ENCODE results near the gene VAV3.

Gene VAV3

DNA sequence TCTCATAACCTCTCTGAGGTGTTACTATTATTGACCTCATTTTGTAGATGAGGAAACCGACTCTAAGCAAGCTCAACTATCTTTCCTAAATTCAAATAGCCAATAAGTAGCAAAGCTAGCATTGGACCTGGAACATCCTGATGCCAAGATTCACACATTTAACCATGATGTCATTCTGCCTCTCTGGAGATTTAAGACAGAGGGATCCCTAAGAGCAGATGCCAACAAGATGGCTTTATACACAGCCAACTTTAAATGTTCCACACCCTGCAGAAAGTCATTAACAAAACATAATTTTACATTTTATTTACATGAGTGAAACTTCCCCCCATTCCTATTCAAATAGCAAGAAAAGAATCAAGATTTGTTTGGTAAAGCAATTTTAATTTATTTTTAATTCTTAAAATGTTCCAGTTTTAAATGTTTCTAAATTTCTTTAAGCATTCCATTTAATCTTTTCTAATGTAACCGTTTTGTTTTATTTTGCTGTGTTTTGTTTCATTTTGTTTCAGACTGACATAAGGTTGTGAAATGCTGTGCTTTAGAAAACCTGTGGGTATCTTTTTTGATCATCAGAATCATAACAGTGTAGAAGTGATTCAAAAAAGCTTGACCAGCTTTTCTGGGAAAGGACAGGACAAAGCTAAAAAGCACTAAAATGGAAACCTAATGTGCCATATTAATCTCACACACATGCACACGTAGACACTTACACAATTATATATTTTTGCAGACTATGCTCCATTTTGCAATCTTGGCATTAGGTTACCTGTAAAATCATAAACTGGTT, 7.6 kb upstream of the VAV3 start:
- DNase-seq (ENCODE audit: low spot score): no peak

DNA sequence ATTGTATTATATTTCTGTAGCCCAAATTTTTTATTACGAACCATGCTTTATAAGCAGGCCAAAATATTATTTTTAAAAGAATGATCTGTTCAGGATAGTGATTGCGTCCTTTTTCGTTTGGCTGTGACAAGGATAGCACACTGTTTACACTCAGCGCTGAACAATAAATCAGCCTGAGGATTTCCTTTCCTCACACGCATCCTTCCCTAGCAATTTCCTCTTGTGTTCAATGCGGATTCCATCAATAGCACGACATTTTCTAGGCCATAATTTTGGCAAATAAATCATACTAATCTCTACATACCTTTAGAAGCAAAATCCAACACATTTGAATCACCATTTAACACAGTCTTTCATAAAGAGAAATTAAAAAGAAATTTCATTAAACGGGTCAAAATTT, 1.6 kb upstream of the VAV3 start:
- DNase-seq (ENCODE audit: low spot score): no peak

DNA sequence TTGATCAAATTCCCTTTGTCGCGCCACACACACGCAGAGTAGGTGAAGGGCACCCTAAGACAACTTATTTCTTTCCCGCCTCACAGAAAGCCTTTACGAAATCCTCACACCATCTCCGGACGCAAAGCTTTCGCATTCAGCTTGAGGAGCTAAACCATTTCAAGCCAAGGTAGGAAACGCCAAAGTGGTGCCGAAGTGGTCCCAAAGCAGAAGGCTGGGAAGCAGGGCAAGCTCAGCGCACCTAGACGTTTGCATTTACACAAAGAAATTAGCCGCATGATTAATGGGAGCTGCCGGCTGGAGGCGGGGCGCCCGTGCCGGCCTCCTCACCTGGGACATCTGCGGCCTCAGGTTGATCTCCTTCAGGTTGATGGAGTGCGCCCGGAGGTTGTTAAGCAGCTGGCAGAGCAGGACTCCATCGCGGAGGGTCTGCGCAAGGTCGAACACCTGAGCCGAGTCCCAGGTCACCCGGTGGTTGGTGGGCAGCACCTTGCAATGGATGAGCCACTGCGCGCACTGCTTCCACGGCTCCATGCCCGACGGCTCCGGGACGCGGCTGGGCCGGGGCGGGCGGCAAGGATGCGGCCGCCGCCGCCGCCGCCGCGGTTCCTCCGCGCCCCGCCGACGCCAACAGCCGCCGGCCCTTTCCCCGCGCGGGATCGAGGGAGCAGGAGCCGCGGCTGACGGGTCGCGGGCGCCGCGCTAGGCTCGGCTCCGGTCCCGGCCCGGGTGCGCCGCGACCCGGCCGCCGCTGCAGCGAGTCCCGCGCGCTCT, 457 bp downstream of the VAV3 start:
- no peak for DNase-seq (ENCODE audit: low spot score)

DNA sequence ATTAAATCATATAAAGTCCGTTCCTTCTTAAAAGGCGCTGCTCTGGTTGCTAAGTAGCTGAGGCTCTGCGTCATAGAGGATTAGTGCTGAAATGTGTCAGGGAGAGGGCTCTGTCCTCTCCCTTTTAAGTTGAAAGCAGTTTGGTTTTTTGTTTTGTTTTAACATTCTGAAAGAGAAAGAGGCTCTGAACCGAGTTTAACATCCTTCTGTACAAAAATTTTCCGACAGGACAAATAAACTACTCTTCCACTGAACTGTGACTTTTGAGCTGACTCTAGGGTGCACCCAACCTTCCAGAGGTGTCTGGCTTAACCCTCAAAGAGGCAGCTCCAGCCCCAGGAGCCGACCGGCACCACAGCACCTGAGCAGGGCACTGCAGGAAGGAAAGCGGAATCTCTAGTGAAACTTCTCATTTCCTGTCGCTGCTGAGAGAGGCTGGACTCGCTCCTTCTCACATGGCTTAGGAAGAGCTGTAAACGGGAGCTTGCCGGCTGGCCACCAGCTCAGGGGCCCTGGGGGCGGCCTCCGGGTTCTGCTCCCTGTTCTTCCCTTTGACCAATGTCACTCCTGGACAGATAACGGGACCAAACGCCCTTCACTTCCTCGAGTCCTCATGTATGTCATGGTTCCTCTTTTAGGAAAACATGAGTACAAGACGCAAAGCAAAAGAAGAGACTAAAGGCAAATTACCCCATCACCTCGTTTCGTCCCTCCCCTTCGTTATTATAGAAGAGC, 1.2 kb downstream of the VAV3 start:
- no peak for DNase-seq (ENCODE audit: low spot score)

DNA sequence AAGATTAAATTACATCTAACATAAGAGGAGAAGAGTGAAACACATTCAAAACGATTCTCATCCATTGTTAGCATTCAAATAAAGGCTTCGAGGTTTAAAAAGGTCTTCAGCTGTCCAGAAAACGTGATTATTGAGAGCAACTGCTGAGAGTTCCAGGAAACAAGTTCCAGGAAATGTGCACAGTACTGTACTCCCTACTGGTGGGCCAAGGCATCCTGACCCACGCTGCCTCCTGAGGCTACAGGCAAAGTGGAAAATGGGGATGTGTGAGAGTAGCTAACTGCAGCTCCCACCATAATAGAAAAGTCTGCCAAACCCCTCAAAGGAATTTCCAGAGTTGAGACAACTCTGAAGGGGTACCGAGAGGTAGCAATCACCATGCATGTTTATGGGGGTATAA, 2.0 kb downstream of the VAV3 start:
- no peak for DNase-seq (ENCODE audit: low spot score)

DNA sequence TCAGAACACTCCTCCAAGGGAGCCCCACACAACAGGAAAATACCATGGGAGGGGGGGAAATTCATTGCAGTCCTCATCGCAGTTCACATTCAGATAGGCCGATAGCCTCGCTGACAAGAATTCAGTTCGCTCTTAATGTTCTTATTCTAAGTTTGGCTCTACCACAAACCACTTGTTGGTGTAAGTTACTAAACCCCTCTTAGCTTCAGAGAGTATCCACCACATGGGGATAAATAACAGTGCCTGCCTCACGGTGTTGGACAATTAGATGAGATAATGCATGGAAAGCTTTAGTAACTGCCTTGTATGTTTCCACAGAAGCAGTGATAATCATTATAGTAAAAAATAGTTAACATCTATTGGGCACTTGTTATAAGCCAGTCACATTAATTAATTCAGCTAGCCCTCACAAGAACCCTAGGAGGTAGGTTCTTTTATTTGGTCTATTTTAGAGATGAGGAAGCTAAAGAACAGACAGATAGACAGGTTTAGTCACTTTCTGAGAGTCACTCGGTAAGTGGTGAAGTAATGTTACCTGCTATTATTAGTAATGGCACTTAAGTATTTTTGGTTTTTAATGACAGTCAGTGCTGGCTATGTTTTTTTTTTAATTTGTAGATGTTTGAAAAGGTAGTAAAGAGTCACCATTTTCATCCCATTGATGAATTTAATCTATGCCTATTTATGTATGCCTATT, 10.1 kb downstream of the VAV3 start:
- DNase-seq (ENCODE audit: low spot score): no peak

DNA sequence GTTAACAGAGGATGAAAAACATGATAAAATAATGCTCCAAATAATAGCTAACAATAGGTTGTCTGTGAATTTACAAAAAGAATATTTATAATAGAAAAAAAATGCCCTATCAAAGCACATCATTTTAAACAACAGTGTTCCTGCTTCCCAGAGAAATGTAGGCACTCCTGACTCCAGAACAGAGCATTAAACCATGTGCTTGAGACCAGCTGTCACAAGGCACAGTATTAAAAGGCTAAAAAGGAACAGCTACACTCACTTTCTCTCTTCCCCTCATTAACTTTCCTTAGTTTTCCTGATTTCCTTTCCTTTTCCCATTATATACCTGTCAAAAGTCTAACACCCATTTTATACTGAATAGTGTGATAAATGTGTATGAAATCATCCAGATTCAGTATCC, 10.9 kb downstream of the VAV3 start:
- DNase-seq (ENCODE audit: low spot score): no peak

DNA sequence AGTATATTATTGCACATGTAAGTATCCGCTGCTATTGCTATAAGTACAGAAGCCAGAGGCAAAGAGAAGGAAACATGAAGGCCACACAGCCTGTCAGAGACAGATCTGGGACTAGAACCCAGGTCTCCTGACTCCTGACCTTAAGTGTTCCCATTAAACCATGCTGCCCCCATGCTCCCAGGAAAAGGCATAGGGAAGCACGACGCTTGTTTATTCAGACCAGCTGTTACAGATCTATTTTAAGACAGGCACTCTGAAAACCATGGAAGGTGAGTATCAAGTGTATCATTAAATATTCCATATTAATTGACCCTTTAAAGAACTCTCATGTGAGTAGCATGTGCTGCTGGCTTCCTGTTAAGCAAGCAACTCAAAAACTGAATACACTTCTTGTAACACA, 11.4 kb downstream of the VAV3 start:
- no peak for DNase-seq (ENCODE audit: low spot score)

DNA sequence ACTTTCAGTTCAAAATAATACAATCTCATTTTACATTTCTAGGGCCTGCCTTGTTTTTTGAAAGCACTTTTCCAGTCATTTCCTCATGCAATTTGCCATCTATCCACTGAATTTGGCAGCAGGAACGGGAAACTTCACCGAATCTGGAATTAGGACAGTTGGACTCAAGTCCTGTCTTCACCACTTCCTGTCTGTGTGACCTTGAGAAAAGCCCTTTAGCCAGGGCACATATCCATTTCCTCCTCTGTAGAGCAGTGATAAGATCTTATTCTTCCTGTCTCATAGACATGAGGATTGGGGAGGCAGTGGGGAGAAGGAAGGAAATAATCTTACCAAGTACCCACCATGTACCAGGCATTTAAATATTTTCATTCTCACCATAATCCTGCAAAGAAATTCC, 12.0 kb downstream of the VAV3 start:
- no peak for DNase-seq (ENCODE audit: low spot score)

DNA sequence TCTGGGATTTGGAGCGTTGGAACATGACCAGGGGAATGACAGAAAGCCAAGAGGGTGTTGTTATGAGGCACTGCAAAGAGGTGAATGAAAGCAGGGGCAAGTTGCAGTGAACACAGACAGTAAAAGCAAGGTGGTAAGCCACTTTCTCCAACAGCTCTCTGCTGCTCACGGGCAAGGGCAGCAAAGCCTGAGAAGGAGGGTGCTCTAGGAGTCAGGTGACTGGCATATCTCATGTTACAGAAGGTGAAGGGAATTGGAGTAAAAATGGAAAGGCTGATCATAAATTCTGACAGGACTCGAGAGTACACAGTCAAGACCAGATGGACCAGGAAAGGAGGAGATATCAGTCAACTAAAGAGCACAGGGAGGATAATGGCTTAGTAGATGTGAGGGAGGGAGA, 14.5 kb downstream of the VAV3 start:
- no peak for DNase-seq (ENCODE audit: low spot score)

DNA sequence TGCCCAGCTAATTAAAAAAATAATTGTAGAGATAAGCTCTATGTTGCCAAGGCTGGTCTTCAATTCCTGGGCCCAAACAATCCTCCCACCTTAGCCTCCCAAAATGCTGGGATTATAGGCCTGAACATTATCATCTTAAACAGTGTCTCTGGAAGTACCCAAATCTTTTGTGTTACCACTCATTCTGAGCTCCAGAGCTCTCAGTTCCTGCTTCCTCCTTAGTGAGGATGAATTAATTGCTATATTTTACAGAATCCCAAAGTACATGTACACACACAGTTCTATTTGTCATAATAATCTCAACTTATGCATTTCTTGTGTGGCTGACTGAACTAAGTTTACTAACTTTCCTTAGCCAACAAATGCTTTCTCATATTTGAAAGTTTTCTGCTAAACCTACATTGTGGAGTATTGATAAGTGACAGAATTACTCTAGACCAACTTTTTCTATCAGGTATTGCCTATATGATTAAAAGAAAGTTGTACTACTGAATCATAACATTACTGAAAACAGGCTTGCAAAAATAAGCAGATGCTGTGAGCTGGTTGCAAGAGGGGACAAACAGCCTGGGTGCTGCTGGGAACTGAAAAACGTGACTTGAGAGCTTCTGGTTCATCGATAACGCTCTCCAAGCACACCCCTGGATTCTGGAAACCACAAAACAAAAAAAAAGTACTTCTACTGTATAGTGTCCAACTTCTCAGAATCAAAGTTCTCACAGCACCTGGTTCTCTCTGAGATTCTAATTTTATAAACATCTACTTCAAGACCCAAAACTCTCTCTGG, 15.3 kb downstream of the VAV3 start:
- no peak for DNase-seq (ENCODE audit: low spot score)

DNA sequence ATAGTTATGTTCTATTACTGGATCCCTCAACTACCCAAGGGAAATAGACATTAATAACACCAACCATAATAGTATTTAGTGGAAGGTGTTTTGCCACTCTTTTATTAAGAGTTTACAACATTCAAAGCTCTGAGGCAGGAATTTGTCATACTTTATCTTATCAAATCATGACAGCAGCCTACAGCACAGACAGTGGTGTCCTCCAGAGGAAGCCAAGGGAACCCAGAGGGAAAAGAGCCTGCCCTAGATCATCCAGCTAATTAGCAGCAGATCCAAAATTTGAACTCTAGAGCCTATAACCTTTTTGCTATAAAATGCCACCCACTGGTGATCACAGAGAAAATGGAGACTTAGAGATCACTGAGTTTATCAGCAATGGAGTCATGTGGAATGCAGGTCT, 18.2 kb downstream of the VAV3 start:
- DNase-seq (ENCODE audit: low spot score): no peak

DNA sequence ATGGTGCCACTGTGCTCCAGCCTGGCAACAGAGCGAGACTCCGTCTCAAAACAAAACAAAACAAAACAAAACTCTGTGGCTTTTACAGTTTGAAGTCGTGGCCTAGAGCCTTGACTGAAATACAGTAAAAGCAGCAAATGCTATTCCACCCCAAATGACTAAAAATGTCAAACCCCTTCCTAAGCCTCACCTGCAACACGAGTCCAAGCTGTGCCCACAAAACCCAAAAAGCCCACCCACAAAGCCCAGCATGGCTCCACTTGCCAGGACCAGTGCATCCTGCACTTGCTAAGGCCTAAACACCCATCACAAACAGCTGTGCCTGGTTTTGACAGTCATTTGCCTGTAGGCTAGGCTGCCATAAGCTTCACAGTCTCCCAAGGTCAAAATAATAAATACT, 21.3 kb downstream of the VAV3 start:
- no peak for DNase-seq (ENCODE audit: low spot score)

DNA sequence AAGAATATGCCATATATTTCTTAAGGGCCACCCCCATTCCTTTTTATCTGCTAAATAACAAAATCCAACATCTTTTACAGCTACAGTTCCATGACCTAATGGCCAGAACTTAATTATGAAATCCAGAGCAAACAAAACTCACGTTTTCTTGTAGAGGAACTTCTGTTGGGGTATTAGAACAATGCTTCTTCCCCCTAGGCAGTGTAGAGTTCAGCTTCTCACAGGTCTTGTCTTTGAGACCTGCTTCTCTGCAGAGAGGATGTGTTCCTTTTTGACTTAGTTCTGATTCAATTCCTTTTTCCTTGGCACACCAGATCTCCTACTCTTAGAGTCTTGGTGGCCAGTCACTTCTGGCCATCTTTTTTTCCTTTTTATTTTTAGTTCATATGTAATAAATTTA, 22.2 kb downstream of the VAV3 start:
- no peak for DNase-seq (ENCODE audit: low spot score)

DNA sequence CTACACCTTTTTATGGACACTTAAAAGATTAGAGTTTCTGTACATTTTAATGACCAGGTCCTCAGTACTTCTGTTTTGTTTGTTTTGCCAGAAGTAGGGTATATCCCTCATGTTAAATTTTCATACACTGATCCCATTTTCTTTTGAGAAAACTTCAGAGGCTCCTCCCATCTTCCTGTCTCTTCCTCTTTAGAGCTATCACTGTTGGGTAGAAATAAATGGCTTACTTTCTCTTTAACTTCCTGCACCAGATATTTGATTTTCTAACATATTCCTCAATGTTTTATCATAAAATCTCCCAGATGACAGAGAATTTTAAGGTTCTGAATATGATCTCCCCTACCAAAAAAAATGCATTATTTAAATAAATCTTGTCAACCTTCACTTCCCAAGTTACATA, 23.4 kb downstream of the VAV3 start:
- DNase-seq (ENCODE audit: low spot score): no peak

DNA sequence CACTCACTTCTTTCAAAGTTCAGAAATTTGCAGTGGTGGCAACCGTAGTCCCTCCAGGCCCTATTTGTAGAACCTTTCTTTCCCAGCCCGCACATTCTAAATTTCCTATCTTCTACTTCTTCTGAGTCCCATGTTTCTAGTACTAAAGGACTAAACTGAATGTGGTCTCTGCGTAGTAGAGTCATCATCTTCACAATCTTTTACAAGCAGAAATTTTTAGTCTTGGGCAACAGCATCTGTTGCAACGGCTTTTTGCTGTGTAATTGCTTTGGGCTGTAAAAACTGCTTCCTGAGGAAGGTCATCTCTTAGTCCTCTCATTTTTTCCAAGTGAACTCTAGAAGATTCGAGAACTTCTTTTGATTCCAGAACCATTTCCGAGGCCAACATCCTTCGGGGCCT, 23.9 kb downstream of the VAV3 start:
- DNase-seq (ENCODE audit: low spot score): no peak

DNA sequence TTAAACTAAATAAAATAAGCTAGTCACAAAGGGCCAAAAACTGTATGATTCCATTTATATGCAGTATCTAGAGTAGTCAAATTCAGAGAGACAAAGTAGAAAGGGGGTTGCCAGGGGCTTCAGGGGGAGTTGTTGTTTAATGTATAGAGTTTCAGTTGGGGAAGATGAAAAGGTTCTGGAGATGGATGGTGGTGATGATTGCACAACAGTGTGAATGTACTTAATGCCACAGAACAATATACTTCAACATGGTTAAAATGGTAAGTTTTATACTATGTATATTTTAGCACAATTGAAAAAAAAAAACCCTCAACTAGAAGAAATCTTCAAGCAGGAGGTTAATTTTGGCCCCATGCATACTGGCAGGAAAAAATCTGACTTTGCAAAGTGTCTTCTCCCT, 24.3 kb downstream of the VAV3 start:
- no peak for DNase-seq (ENCODE audit: low spot score)

DNA sequence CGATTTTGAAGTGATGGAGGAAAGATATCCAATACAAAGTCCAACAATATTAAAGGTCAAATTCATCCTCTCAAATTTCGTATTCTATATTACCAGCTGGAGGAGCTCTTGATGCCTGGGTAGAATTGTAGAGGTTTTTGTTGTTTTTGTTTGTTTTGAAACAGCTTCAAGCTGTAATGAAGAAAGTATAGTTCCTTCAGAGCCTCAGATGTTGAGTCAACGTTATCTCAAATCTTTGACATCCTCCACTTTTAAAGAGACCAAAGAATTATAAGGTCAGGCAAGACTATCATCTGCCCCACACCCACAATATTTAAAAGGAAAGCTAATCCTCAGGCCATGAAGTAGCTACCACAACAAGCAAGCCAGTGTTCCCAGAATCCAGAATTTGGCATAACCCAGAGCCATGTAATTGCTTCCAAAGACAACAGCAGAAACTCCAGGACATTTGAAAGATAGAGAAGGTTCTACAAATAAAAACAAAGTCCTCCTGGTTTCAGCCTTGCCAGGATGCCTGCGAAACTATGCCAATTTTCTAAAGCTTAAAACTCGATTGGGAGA, 24.9 kb downstream of the VAV3 start:
- no peak for DNase-seq (ENCODE audit: low spot score)

DNA sequence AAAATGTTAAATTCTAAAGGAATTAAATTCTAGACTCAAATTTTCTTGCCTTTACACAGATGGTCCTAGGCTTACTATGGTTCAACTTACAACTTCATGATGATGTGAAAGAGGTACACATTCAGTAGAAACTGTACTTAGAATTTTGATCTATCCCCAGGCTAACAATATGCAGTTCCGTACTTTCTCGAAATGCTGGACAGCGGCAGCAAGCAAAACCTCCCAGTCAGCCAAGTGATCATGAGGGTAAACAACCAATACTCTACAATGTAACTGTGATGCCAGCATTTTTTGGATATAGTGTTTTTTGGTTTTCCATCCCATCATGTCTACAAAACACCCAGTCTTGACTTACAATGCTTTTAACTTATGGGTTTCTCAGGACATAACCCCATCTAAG, 25.7 kb downstream of the VAV3 start:
- DNase-seq (ENCODE audit: low spot score): no peak

DNA sequence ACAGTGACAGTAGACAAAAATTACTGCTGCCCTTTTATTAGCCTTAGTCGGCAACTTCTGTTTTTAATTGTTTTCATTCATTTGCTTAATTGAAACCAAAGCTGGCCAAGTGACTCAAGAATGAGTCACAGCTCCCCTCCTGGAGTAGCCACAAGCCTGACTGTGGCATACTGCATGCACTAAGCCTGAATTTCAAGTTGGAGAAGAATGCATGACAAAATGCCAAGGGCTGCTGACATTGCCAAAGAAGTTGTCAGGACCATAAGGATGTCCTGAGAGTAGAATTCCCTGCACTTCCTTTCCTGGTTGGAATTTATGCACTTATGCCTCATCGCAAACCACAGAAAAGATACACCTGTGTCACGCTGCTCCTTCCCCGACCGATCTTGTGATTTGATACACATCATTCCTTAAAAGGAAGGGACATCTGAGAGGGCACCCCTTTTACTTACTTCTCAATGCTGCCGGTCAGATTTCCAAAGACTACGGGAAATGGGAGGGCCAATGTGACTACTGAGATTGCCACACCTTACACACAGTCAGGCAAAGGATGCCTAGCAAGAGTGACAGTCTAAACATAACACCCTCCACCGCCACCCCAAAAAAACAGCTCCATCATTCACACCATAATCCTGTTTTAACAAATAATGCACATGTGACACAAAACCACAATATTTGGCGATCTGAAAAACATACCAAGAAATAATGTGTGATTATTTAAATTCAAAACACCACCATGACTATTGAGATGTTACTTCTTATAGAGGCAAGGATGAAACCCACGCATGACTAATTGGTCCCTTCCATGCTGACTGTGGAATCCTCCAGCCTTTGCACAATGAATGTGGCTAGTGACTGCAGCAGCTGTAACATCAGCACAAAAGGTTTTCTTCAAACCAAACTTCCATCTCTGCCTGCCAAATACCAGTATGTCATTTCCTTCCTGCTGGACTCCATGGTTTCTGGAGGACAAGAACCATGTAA, 28.2 kb downstream of the VAV3 start:
- DNase-seq (ENCODE audit: low spot score): no peak
